Activated CD8-positive, alpha-beta memory T cell treated with anti-CD3 and anti-CD28 coated beads for 48 hours (primary cell): ENCODE data around the gene LRP2BP.

Experiments used
- DNase-seq, 3 experiments: peaks; one replicate each; pipeline ENCODE4 v3.0.0-alpha.2; 2020; ENCODE audit warnings: low read depth in 2 of 3, low spot score in 2 of 3

LRP2BP gene

DNA sequence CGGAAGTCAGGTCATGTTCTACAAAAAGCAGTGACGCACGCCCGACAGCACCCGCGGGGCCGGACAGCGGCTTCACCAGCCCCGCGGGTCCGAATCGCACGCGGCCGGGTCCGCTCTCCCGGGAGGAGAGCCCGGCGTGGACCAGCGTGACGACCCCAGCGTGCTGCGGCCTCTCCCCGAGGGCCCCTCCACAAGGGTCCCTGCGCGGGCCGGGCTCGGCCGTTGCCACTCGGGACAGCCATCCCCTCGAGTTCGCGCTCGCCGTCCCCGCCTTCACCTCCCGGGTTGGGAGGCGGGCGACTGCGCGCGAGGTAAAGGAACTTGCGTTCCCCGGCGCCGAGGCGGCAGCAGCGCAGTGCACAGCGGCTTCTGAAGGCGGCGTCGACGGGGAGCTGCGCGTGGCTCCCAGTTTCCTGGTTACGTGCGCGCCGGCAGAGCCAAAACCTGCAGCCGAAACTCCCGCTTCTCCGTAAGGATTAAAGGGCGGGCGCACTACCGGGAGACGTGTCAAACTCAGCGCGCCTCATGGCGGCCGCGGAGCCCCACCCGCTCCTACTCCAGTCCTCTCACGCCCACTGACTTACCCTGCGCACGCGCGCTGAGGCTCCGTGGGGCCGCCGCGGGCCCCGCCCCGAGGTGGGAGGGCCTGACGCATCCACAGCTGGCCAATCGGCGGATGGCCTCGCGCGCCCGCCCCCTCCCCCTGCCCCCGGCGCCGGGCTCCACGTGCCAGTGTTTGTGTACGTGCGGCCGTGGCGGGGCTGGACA lies 416 bp upstream of the LRP2BP start:
- DNase-seq, result peak; percentile 85 to 98 (median 93)

DNA sequence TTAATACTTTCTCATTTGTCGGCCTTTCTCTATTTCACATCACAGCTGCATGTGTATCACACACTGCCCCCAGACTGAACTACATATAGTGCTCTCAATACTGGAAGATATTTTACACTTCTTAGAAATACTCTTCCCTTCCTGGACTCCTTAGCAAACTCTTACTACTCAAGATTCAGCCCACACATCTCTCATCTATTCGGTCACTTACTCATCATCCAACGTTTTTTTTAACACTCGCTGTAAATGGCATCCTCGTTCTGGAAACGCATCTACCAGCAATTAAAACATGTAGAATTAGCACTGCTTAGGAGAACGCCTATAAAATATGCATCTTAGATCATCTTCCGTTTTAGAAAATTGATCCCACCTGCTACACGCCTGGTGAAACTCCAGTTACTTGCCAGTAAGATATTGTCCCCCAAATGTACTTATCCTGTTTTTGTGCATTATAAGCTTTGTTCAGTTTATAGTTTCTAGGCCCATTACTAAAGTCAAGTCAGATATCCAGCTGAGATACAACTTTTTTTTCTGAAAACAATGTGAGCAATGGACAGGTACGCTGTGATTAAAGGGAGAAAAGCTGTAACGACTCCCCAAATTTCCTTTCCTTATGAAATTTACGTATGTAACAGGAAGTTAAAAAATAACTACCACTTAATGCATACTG lies 1.0 kb downstream of the LRP2BP start:
- DNase-seq, result no peak

DNA sequence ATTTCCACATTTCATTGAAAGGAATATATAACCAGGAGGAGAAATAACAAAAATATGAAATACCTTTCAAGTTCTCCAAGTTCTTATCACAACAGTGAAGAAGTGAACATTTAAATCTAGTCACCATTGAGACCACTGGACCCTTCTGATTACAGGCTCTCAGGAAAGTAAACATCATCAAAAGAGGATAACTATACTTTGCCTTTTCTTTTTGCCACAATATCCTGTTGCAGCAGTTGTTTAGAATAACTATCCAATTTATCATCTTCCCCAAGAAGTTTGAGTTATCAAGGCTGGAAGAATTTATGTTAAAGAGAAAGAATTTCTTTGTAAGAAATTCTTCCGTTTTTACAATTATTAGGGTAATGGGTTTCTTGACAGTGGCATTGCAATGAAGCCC lies 3.6 kb downstream of the LRP2BP start:
- no peak for DNase-seq

DNA sequence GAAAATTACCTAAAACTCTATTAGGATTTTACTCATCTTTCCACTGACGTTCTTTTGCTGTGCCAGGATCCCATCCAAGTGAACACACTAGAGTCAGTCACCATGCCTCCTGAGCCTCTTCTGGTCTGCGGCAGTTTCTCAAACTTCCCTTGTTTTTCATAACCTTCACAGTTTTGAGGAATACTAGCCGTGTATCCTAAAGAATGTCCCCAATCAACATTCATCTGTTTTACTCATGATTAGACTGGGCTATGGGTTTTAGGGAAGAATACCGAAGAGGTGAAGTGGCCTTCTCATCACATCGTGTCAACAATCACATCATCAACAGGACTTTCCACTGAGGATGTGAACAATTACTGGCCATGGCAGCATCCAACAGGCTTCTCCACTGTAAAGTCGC lies 4.8 kb downstream of the LRP2BP start:
- DNase-seq, result no peak

DNA sequence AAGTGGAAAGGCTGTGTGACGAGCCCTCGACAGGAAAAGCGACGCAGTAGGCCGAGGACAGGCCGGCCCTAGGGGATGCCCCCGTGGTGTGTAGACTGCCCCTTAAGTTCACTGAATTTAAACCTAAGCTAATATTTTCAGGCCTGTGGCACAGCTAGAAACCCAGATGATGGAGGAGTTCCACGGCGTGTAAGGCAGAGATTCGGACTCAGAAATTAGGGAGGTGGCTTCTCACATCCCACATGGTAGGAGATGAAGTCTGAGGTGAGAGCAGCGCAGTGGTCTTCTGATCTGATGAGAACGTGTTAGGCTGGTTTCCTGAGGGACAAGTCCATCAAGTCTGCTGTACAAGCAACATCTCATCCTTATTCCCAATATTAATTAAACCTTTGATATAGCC lies 7.8 kb downstream of the LRP2BP start:
- DNase-seq, result no peak

DNA sequence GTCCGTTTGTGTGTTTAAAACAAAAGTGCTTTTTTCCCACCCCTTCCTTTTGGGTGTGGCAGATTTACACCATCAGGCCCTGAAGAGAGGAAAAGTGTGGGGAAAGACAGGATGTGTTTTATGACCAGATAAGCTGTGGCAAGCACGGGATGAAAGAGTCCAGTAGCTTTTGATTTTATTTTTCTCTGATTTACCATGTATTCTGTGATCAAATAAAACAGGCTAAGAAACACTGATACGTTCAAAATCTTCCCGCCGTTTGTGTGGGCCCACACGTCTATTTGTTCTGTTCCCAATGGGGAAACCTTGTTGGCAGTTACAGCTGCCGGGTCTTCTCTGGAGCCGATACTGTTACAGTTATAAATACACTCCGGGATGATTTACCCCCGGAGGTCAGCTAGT lies 10.8 kb downstream of the LRP2BP start:
- DNase-seq, result no peak

DNA sequence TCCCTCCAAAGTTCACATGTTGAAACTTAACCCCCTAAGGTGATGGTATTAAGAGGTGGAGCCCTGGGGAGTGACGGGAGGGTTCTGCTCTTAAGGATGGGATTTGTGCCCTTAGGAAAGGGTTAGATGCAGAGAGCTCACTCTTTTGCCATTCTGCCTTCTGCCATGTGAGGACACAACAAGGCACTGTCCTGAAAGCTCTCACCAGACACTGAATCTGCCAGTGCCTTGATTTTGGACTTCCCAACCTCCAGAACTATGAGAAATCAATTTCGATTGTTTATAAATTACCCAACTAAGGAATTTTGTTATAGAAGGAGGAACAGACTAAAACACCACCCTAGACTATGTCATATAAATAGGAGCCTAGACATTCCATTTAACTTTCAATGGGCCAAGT lies 11.7 kb downstream of the LRP2BP start:
- DNase-seq, result no peak

DNA sequence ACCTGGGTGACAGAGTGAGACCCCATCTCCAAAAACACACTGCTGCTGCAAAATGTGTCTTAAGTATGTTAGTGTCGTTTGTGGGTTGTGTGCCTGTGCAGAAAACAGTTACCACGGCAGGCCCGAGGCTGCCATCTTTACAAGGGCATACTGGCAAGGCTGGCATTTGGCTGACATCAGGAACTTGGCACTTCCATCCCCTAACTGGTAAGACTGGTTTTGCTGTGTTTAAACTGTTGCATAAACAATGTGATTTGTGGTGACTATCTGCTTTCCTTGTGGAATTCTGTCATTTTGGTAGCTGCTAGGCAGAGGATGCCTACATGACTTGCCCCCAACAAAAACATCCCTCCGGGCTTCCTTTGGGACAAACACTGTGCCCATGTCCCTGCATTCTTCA lies 12.3 kb downstream of the LRP2BP start:
- DNase-seq, result no peak

DNA sequence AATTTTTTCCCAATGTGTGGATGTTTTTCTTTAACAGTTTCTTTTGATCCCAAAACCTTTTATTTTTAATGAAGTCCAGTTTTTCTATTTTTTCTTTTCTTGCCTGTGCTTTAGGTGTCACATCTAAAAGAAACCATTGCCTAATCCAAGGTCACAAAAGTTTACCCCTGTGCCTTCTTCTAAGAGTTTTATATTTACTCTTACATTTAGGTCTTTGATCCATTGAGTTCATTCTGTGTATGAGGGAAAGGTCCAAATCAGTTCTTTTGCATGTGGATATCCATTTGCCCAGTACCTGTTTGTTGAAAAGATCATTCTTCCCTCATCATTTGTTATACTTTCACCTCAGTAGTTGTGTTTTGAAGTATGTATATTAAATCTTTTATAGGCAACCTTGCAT lies 13.0 kb downstream of the LRP2BP start:
- no peak for DNase-seq

DNA sequence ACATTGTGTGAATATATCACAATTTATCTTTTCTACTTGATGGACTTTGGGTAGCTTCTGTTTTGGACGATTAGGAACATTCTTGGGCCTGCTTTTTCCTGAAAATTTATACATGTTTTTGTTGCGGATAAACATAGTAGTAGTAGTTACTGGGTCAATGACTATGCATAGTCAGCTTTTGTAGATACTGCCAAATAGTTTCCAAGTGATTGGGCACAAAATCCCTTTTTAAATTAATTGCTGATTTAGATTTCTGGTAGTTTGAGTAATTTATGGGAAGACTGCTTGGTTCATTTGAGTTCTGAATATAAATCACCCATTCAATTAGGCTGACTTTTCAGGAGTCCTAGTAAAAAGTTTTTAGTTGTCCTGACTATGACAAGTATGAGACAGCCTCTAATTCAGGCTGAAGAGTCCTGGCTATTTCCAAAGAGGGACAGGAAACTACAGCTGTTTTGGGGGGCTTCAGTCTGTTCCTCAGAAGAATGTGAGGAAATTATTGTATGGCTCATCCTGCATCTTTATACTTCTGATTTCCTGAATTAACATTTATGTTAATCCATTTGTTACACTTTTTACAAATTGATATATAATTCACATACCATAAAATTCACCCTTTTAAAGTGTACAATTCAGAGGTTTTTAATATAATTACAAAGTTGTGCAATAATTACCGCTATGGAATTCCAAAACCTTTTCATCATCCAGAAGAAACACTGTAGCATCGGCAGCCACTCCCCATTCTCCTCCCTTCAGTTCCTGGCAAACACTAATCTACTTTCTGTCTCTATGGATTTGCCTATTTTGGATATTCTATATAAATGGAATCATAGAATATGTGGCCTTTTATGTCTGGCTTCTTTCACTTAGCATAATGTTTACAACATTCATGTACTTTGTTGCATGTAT lies 14.2 kb downstream of the LRP2BP start:
- DNase-seq, result no peak

DNA sequence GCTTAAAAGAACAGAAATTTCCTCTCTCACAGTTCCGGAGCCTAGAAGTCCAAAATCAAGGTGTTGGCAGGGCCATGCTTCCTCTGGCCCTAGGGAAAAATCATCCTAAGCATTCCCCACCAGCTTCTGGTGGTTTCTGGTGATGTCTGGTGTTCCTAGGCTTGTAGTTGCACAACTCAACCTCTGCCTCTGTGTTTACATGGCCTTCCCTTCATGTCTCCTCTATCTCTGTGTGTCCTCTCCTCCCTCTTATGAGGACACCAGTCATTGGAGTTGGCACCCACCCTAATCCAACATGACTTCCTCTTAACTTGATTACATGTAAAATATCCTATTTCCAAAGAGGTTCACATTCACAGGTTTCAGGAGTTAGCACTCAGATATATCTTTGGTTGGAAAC lies 15.4 kb downstream of the LRP2BP start:
- DNase-seq, result no peak

DNA sequence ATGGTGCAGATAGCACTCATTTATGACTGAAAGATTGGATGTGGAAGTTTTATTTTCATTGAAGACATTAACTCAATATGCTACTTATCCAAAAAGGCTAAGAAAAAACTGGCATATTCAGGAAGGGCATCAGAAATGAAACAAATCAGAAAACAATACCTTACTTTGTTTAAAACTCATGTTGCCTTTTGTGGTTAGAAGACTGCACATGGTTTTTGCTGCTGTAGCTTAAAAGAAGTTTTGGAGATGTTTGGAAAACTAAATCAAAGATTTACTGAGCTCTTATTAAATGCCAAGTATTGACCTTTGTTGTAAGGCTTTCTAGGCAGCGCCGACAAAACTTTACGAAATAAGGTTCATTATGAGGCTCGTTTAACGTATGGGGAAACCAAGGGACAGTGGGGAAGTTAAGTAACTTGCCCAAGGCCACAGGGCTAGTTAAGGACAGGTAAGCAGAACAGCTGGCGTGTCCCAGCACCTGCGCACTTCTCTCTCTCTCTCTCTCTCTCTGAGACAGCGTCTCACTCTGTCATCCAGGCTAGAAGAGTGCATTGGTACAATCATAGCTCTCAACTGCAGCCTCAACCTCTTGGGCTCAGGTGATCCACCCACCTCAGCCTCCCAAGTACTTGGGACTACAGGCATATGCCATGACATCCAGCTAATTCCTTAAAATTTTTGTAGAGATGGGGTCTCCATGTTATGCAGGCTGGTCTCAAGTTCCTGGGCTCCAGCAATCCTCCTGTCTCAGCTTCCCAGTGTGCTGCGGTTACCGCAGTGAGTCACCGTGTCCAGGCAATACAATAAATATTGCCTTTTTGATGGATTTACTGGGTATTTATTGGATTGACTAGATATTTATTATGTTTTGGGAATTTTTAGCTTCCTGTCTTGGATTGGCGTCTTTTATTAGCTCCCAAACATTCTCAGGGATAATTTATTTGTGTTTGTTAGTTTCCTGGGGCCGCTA lies 16.1 kb downstream of the LRP2BP start:
- no peak for DNase-seq

DNA sequence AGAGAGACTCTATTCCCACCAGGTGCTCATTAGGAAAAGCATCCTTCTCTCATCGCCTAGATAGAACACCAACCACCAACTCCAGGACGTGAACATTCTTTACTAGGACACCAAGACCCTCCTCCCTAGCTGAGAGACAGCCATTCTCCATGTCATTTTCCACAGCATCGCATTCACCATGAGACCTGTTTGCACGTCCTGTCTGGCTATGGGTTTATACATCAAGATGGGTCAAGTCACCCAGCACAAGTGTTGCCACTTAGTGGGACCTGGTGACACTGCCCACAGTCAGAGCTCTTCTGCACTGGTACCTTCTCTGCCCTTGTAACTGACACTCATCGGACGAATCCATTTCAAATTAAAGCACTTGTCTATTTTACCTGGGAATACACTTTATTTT lies 17.5 kb downstream of the LRP2BP start:
- no peak for DNase-seq

DNA sequence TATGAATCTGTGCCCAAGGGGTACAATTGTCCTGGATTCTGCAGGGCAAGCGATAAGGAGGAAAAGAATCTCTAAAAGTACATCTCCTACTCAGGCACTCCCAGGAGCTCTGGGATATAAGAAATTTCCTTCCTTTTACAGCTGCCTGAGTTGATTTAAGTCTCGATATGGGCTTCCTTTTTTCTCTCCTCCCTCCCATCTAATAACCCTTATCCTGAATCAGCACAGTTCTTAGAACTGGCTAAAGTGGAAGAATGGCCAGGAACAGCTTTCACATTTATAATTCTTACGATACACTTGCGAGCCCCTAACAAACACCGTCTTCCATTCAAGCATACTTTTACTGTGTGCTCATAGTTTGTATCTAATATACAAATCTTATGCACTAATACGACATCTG lies 21.2 kb downstream of the LRP2BP start:
- no peak for DNase-seq

DNA sequence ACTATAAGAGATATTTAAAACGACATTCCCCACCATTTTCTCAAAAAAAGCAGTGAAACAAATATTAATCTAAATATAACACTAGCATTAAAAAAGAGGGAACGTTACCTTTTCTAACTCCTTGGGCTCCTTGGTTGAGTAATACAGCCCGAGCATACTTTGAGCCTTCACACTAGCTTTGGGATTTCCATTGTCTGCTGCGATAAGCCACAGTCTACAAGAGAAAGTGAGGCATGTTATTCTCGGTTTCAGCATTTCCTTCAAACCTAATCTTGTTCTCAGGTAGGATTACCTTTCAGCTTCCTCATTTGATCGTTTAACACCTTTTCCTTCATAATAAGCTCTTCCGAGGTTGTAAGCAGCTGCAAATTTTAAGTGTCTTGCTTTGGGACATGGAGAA lies 21.7 kb downstream of the LRP2BP start:
- no peak for DNase-seq

DNA sequence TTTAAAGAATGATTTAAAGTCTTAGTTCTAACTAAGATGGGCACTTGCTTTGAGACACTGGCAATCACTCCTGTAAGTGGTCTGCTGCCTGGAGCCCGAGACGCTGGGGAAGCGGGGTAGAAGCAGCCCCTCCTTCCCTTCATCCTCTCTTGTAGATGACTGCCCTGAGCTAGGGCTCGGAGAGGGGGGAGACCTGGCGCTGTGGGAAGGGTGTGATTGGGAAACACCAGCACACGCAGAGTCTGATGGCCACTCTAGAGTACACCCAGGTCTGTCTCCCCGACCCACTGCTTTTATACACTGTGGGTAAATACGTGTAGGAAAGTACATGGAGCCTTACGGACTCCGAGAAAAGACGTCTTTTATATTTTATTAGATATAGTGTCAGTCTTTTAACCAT lies 24.0 kb downstream of the LRP2BP start:
- DNase-seq, result no peak

DNA sequence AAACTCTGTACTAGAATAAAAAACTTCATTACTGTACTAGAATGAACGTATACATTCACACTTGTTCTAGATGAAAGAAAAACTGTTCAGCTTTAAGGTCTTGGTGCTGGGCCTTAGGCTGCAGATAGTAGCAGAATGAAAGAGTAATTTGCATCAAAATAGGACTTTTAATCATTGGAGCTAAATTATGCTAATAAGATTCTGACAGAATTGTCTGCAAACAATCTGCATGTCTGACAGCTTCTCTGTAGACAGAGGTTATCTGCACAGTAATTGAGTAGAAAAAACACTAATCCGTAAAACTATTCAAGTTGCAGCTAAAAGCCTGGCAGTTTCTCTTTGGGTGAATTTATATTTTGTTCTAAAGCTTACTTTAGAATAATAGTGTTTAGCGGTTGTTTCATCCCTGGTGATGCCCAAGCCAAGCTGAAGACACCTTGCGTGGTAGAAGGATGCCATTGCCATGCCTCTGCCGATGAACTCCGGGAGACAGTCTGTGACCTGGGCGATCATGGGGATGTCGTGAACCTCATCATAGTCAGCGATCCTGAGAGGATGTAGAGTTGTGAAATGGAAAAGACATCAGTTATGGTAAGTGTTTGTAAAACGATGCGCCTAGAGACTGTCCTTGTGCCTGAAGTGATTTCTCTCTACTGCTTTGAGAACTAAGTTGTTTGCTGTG lies 25.3 kb downstream of the LRP2BP start:
- no peak for DNase-seq

DNA sequence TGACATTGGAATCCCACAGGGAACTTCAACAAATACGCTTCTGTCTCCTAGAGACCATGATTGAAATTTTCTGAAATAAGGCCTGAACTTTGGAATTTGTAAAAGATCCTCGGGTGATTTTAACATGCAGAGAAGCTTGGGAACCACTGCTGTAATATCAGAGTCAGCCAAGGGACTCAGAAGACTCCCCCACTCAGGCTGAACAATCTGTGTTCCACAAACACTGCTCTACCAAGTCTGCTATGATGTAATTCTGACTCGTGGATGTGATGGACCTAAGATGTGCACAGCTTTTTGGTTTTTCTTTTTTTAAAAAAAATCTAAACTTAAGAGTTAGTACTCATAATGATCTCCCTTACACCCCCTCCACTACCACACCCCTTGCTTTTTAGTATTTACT lies 26.0 kb downstream of the LRP2BP start:
- DNase-seq, result no peak

DNA sequence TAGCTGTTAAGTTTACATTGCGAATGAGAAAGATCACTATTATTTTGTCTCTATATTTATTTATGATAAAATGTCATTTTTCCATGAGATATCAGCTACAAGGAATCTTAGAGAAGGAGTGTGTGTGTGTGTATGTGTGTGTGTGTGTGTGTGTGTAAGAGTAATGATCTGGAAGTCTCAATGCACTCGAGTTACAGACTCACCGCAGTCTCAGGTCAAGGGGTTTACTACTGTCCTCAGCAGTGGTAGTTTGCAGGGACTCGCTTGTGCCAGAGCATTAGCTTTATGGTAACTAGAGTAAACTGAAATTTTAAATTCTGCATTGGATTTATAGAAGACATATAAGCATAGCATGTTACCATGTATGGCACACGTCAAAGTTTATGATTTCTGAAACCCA lies 30.8 kb downstream of the LRP2BP start:
- no peak for DNase-seq

DNA sequence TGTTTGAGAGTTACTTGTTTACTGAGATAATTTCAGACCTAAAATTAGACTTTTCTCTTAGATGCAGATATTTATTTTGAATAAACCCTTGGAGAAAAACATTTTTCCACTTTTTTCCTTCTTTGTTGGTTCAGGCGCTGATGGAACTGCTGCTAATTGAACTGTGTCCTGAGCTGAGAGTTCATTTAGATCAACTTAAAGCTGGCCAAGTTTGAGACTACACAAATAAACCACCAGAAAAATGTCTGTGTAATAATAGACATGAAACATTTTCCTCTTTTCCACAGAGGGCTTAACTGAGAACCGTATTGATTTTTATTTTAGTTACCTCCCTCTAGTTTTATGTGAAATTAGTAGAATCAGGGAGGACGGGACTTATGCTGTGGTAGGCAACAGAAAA lies 32.5 kb downstream of the LRP2BP start:
- DNase-seq, result no peak
